ENCODE measurements around the gene HLA-A.

DNA sequence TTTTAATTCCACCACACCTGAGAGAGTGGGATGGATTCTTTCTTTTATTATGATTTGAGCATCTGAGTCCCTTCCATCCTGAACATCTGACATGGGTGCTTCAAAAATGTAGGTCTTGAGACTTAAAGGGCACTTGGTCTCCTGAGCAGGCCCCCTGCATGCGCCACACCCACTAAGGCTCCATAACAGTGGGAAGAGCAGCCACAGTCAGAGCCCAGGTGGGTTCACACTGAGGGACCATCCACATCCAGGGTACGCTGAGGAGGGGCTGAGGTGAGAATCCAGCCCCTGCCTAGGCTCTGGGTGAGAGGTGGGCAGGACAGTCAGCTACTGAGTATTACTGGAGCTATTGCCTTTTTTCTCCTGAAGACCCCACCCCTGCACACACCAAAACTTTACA lies 42.7 kb downstream of the HLA-A start:
- no peak for TF ChIP-seq GABPA (tag; conservative IDR thresholded peaks at IDR 0.05; ENCODE audit: low read depth)
- TF ChIP-seq TAL1 (IDR thresholded peaks at IDR 0.05), result no peak
- no peak for TF ChIP-seq ZFP36 (IDR thresholded peaks at IDR 0.05; ENCODE audit: low read depth, low read length, partially characterized antibody)
- no peak for TF ChIP-seq HNRNPH1 (optimal IDR thresholded peaks at IDR 0.05; ENCODE audit: low read depth, low read length)
- TF ChIP-seq, protein P1, sequence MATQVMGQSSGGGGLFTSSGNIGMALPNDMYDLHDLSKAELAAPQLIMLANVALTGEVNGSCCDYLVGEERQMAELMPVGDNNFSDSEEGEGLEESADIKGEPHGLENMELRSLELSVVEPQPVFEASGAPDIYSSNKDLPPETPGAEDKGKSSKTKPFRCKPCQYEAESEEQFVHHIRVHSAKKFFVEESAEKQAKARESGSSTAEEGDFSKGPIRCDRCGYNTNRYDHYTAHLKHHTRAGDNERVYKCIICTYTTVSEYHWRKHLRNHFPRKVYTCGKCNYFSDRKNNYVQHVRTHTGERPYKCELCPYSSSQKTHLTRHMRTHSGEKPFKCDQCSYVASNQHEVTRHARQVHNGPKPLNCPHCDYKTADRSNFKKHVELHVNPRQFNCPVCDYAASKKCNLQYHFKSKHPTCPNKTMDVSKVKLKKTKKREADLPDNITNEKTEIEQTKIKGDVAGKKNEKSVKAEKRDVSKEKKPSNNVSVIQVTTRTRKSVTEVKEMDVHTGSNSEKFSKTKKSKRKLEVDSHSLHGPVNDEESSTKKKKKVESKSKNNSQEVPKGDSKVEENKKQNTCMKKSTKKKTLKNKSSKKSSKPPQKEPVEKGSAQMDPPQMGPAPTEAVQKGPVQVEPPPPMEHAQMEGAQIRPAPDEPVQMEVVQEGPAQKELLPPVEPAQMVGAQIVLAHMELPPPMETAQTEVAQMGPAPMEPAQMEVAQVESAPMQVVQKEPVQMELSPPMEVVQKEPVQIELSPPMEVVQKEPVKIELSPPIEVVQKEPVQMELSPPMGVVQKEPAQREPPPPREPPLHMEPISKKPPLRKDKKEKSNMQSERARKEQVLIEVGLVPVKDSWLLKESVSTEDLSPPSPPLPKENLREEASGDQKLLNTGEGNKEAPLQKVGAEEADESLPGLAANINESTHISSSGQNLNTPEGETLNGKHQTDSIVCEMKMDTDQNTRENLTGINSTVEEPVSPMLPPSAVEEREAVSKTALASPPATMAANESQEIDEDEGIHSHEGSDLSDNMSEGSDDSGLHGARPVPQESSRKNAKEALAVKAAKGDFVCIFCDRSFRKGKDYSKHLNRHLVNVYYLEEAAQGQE (IDR thresholded peaks at IDR 0.05; ENCODE audit: borderline replicate concordance), result no peak
- TF ChIP-seq, protein P1 (CRISPR knock-in tag; IDR thresholded peaks at IDR 0.05; ENCODE audit: low read depth), result no peak
